ENCODE results near the gene EZH2.

Gene EZH2

GRCh38 chr7:148819697-148820360 is 64.3 kb downstream of the EZH2 start:
- CTCF ChIA-PET: interaction anchor here (0.5 kb wide), 1 partner anchor 32 kb away, joined by 3 read pairs; no protein-coding TSS in a partner anchor
- no peak for TF ChIP-seq TARDBP (IDR thresholded peaks at IDR 0.05)
- no peak for TF ChIP-seq LEF1 (IDR thresholded peaks at IDR 0.05; ENCODE audit: borderline replicate concordance)
- no peak for TF ChIP-seq NFRKB (IDR thresholded peaks at IDR 0.05)
- POLR2A ChIA-PET: no interaction called here
- no peak for DNase-seq (ENCODE audit: extremely low spot score)

- ChIA-PET CTCF (interaction anchor here (0.7 to 0.9 kb wide), 2 partner anchors 41 to 523 kb away, joined by 3 read pairs; no protein-coding TSS in a partner anchor), POLR2A (no interaction called here)
- DNase-seq (ENCODE audit: extremely low spot score): no peak
- TF ChIP-seq FOXK2 (IDR thresholded peaks at IDR 0.05) (no peak), FOXM1 (IDR thresholded peaks at IDR 0.05; ENCODE audit: borderline replicate concordance) (no peak), BHLHE40 (IDR thresholded peaks at IDR 0.05; ENCODE audit: borderline replicate concordance) (no peak), ELF4 (IDR thresholded peaks at IDR 0.05) (no peak), SUZ12 (IDR thresholded peaks at IDR 0.05) (no peak), ARNT (IDR thresholded peaks at IDR 0.05) (no peak), NFRKB (IDR thresholded peaks at IDR 0.05) (no peak), ZNF384 (IDR thresholded peaks at IDR 0.05) (no peak), TARDBP (IDR thresholded peaks at IDR 0.05) (no peak), CTBP1 (IDR thresholded peaks at IDR 0.05; ENCODE audit: borderline replicate concordance) (no peak), HDGF (IDR thresholded peaks at IDR 0.05; ENCODE audit: borderline replicate concordance) (no peak), SP1 (IDR thresholded peaks at IDR 0.05) (no peak), LEF1 (IDR thresholded peaks at IDR 0.05; ENCODE audit: borderline replicate concordance) (no peak), FOXA1 (IDR thresholded peaks at IDR 0.05) (no peak), L3MBTL2 (conservative IDR thresholded peaks at IDR 0.05) (no peak), PKNOX1 (IDR thresholded peaks at IDR 0.05) (no peak)
These were observed 68.5 kb downstream of the EZH2 start for GRCh38 chr7:148815612-148816011.

GRCh38 chr7:148814922-148815559 is 69.0 kb downstream of the EZH2 start:
- ChIA-PET CTCF (interaction anchor here (0.7 to 0.9 kb wide), 2 partner anchors 41 to 523 kb away, joined by 3 read pairs; no protein-coding TSS in a partner anchor), POLR2A (no interaction called here)
- TF ChIP-seq ELF4 (IDR thresholded peaks at IDR 0.05) (no peak), CTBP1 (IDR thresholded peaks at IDR 0.05; ENCODE audit: borderline replicate concordance) (no peak), L3MBTL2 (conservative IDR thresholded peaks at IDR 0.05) (no peak), TARDBP (IDR thresholded peaks at IDR 0.05) (no peak), HDGF (IDR thresholded peaks at IDR 0.05; ENCODE audit: borderline replicate concordance) (no peak), ARNT (IDR thresholded peaks at IDR 0.05) (no peak), LEF1 (IDR thresholded peaks at IDR 0.05; ENCODE audit: borderline replicate concordance) (no peak), SP1 (IDR thresholded peaks at IDR 0.05) (no peak), FOXK2 (IDR thresholded peaks at IDR 0.05) (no peak)
- no peak for DNase-seq (ENCODE audit: extremely low spot score)

- no peak for DNase-seq (ENCODE audit: extremely low spot score)
- POLR2A ChIA-PET: no interaction called here
These were observed 70.2 kb downstream of the EZH2 start for GRCh38 chr7:148813890-148814289.

GRCh38 chr7:148811892-148812291 is 72.2 kb downstream of the EZH2 start:
- POLR2A ChIA-PET: no interaction called here
- no peak for DNase-seq (ENCODE audit: extremely low spot score)
- CTCF ChIA-PET: no interaction called here
- TF ChIP-seq HDGF (IDR thresholded peaks at IDR 0.05; ENCODE audit: borderline replicate concordance) (no peak), FOXA1 (IDR thresholded peaks at IDR 0.05) (no peak), PKNOX1 (IDR thresholded peaks at IDR 0.05) (no peak), NFRKB (IDR thresholded peaks at IDR 0.05) (no peak), SP1 (IDR thresholded peaks at IDR 0.05) (no peak), L3MBTL2 (conservative IDR thresholded peaks at IDR 0.05) (no peak), ELF4 (IDR thresholded peaks at IDR 0.05) (no peak), BHLHE40 (IDR thresholded peaks at IDR 0.05; ENCODE audit: borderline replicate concordance) (no peak), LEF1 (IDR thresholded peaks at IDR 0.05; ENCODE audit: borderline replicate concordance) (no peak), CTBP1 (IDR thresholded peaks at IDR 0.05; ENCODE audit: borderline replicate concordance) (no peak), FOXK2 (IDR thresholded peaks at IDR 0.05) (no peak), ARNT (IDR thresholded peaks at IDR 0.05) (no peak)

More at GRCh38 chr7:148813890-148814289, 70.2 kb downstream of the EZH2 start:
- CTCF ChIA-PET: no interaction called here
- no peak for TF ChIP-seq NFRKB (IDR thresholded peaks at IDR 0.05)
- no peak for TF ChIP-seq ZNF384 (IDR thresholded peaks at IDR 0.05)
- TF ChIP-seq FOXA1 (IDR thresholded peaks at IDR 0.05): no peak
- no peak for TF ChIP-seq LEF1 (IDR thresholded peaks at IDR 0.05; ENCODE audit: borderline replicate concordance)
- TF ChIP-seq PKNOX1 (IDR thresholded peaks at IDR 0.05): no peak
- no peak for TF ChIP-seq CTBP1 (IDR thresholded peaks at IDR 0.05; ENCODE audit: borderline replicate concordance)
- TF ChIP-seq TARDBP (IDR thresholded peaks at IDR 0.05): no peak
- no peak for TF ChIP-seq ARNT (IDR thresholded peaks at IDR 0.05)
- no peak for TF ChIP-seq HDGF (IDR thresholded peaks at IDR 0.05; ENCODE audit: borderline replicate concordance)
- TF ChIP-seq FOXK2 (IDR thresholded peaks at IDR 0.05): no peak
- no peak for TF ChIP-seq ELF4 (IDR thresholded peaks at IDR 0.05)
- no peak for TF ChIP-seq BHLHE40 (IDR thresholded peaks at IDR 0.05; ENCODE audit: borderline replicate concordance)
- no peak for TF ChIP-seq FOXM1 (IDR thresholded peaks at IDR 0.05; ENCODE audit: borderline replicate concordance)
- TF ChIP-seq SP1 (IDR thresholded peaks at IDR 0.05): no peak
- no peak for TF ChIP-seq SUZ12 (IDR thresholded peaks at IDR 0.05)
- TF ChIP-seq L3MBTL2 (conservative IDR thresholded peaks at IDR 0.05): no peak

GRCh38 chr7:148809856-148810255 is 74.2 kb downstream of the EZH2 start:
- no peak for DNase-seq (ENCODE audit: extremely low spot score)
- CTCF ChIA-PET: no interaction called here
- TF ChIP-seq CTBP1 (IDR thresholded peaks at IDR 0.05; ENCODE audit: borderline replicate concordance) (no peak), ELF4 (IDR thresholded peaks at IDR 0.05) (no peak), L3MBTL2 (conservative IDR thresholded peaks at IDR 0.05) (no peak), HDGF (IDR thresholded peaks at IDR 0.05; ENCODE audit: borderline replicate concordance) (no peak), TARDBP (IDR thresholded peaks at IDR 0.05) (no peak)
- POLR2A ChIA-PET: no interaction called here
